GM12878 (cell line): ENCODE measurements around the gene FSCB. TPM values are rescaled to one million over a fixed set of nuclear protein-coding genes. Genes with fewer than 3 reads are reported as not detected.

Source experiments
- ATAC-seq: fragments of 200-7000 bp; cut with Tn5 transposase; 3 replicates; pipeline ENCODE4 v1.9.1; 2020; ENCODE audit warnings: mild to moderate bottlenecking, moderate library complexity
- BruUV-seq: library from RNA; stranded (reverse); fragments of 400-500 nt; replicated peaks from 2 replicates; lab custom pipeline; 2021; lab: Mats Ljungman, UMichigan
- CTCF ChIA-PET: fragments of 300-600 bp; sonication (Branson Sonifier 250); formaldehyde crosslinking; extraction: SDS; loops from one replicate; lab custom pipeline; 2021; ENCODE audit warnings: inconsistent platforms; lab: Yijun Ruan, JAX
- POLR2A ChIA-PET: fragments of 350-600 bp; formaldehyde crosslinking; extraction: SDS; loops from one replicate; lab custom pipeline; 2021; ENCODE audit warnings: inconsistent platforms; lab: Charles Lee
- RAD21 ChIA-PET: fragments of 300-600 bp; sonication (Branson Sonifier 250); formaldehyde crosslinking; loops from one replicate; lab custom pipeline; 2023; ENCODE audit warnings: antibody characterized with exemption; ENCODE audit not compliant: unreplicated experiment; lab: Charles Lee
- SMC1A ChIA-PET: fragments of 300-600 bp; sonication (Branson Sonifier 250); formaldehyde crosslinking; loops from one replicate; lab custom pipeline; 2023; ENCODE audit not compliant: unreplicated experiment, uncharacterized antibody; lab: Charles Lee
- DNase-seq: peaks from one replicate; pipeline ENCODE4 v3.0.0-alpha.2; 2011; ENCODE audit warnings: low read depth, low spot score
- FAIRE-seq: peaks from 3 replicates; lab custom pipeline; 2011; peaks lifted over from hg19 to GRCh38; lab: Jason Lieb, UNC
- H2AFZ ChIP-seq: 2 replicates; pipeline ENCODE4 v1.6.0; 2011; ENCODE audit warnings: low read depth, low read length, control low read depth; ENCODE audit not compliant: control insufficient read depth
- H3K27ac ChIP-seq: 2 replicates; pipeline ENCODE4 v1.5.1; 2011; ENCODE audit warnings: control low read depth; ENCODE audit not compliant: control insufficient read depth, insufficient read depth
- H3K27me3 ChIP-seq, 2 experiments: replicated peaks in 1 of 2; 2 replicates each; pipeline versions ENCODE4 v1.6.0 to v1.6.1; 2011; ENCODE audit warnings: low read length in 1 of 2; ENCODE audit not compliant: control insufficient read depth in 2 of 2, insufficient read depth in 2 of 2
- H3K36me3 ChIP-seq, 2 experiments: 2 replicates each; pipeline ENCODE4 v1.5.1; 2011; ENCODE audit warnings: low read length in 1 of 2; ENCODE audit not compliant: control insufficient read depth in 2 of 2, insufficient read depth in 2 of 2
- H3K4me1 ChIP-seq: 2 replicates; pipeline ENCODE4 v1.6.1; 2011; ENCODE audit warnings: mild to moderate bottlenecking, low read length, moderate library complexity, mixed read lengths; ENCODE audit not compliant: control insufficient read depth, insufficient read depth
- H3K4me2 ChIP-seq: 2 replicates; pipeline ENCODE4 v1.6.0; 2011; ENCODE audit warnings: control low read depth; ENCODE audit not compliant: control insufficient read depth, insufficient read depth
- H3K4me3 ChIP-seq: fragments of 200-600 bp; sonication (generic); 2 replicates; pipeline ENCODE4 v1.5.1; 2016
- H3K79me2 ChIP-seq: 2 replicates; pipeline ENCODE4 v1.6.0; 2011; ENCODE audit warnings: low read length; ENCODE audit not compliant: control insufficient read depth, insufficient read depth
- H3K9ac ChIP-seq: 2 replicates; pipeline ENCODE4 v1.8.0; 2011; ENCODE audit warnings: low read length, control low read depth, mixed read lengths; ENCODE audit not compliant: control insufficient read depth, insufficient read depth
- H3K9me3 ChIP-seq: replicated peaks from 3 replicates; pipeline ENCODE4 v1.5.1; 2011; ENCODE audit warnings: mild to moderate bottlenecking, low read length; ENCODE audit not compliant: control insufficient read depth, insufficient read depth
- H4K20me1 ChIP-seq: 2 replicates; pipeline ENCODE4 v1.6.0; 2011; ENCODE audit not compliant: control insufficient read depth, insufficient read depth
- CBFB ChIP-seq: IDR thresholded peaks from 2 replicates; pipeline ENCODE4 v1.6.1; 2016; ENCODE audit warnings: antibody characterized with exemption, low read depth
- CREB1 ChIP-seq: IDR thresholded peaks from 2 replicates; pipeline ENCODE4 v1.6.1; 2012; ENCODE audit warnings: low read depth, mild to moderate bottlenecking, inconsistent platforms
- EED ChIP-seq: sonication (generic); IDR thresholded peaks from 2 replicates; pipeline ENCODE4 v1.6.1; 2016; ENCODE audit warnings: antibody characterized with exemption, low read depth
- ETV6 ChIP-seq, 2 experiments: fragments of 450-650 bp in 1 of 2; IDR thresholded peaks in 1 of 2; conservative IDR thresholded peaks in 1 of 2; 2 replicates each; pipeline ENCODE4 v1.6.1; 2014; ENCODE audit warnings: antibody characterized with exemption in 1 of 2, borderline replicate concordance in 1 of 2, low read depth in 1 of 2, mild to moderate bottlenecking in 1 of 2, moderate library complexity in 1 of 2
- FOXK2 ChIP-seq: fragments of 450-650 bp; IDR thresholded peaks from 2 replicates; pipeline ENCODE4 v1.6.1; 2017; ENCODE audit warnings: mild to moderate bottlenecking, moderate library complexity
- IKZF1 ChIP-seq: fragments of 450-650 bp; conservative IDR thresholded peaks from 2 replicates; pipeline ENCODE4 v1.6.1; 2017; ENCODE audit warnings: antibody characterized with exemption, mild to moderate bottlenecking
- KDM1A ChIP-seq: fragments of 200-600 bp; sonication (generic); IDR thresholded peaks from 2 replicates; pipeline ENCODE4 v1.6.1; 2016; ENCODE audit warnings: borderline replicate concordance
- MTA2 ChIP-seq: fragments of 450-650 bp; IDR thresholded peaks from 2 replicates; pipeline ENCODE4 v1.6.1; 2016; ENCODE audit warnings: low read depth, mild to moderate bottlenecking, moderate library complexity
- MTA3 ChIP-seq: IDR thresholded peaks from 2 replicates; pipeline ENCODE4 v1.6.1; 2012; ENCODE audit warnings: low read length, inconsistent platforms, borderline replicate concordance
- MYB ChIP-seq: fragments of 150-350 bp; IDR thresholded peaks from 2 replicates; pipeline ENCODE4 v1.6.1; 2014; ENCODE audit warnings: mild to moderate bottlenecking, low read depth, low read length, borderline replicate concordance
- NFIC ChIP-seq: IDR thresholded peaks from 2 replicates; pipeline ENCODE4 v1.6.1; 2012; ENCODE audit warnings: low read depth, mild to moderate bottlenecking, inconsistent platforms, low read length, moderate library complexity
- PAX8 ChIP-seq: fragments of 450-650 bp; IDR thresholded peaks from 2 replicates; pipeline ENCODE4 v1.6.1; 2017; ENCODE audit warnings: mild to moderate bottlenecking, moderate library complexity
- POU2F2 ChIP-seq: IDR thresholded peaks from 3 replicates; pipeline ENCODE4 v1.6.1; 2011; ENCODE audit warnings: low read depth, mild to moderate bottlenecking, low read length, borderline replicate concordance
- RELA ChIP-seq: fragments of 450-650 bp; IDR thresholded peaks from 2 replicates; pipeline ENCODE4 v1.8.0; 2014; ENCODE audit warnings: borderline replicate concordance; ENCODE audit not compliant: partially characterized antibody
- SREBF1 ChIP-seq: IDR thresholded peaks from 2 replicates; pipeline ENCODE4 v1.6.1; 2012; ENCODE audit warnings: mild to moderate bottlenecking, low read length
- STAT3 ChIP-seq: IDR thresholded peaks from 2 replicates; pipeline ENCODE4 v1.6.1; 2011; ENCODE audit warnings: low read depth, low read length, improper control_type of control experiment
- YY1 ChIP-seq: IDR thresholded peaks from 2 replicates; pipeline ENCODE4 v1.6.1; 2011; ENCODE audit warnings: low read depth, mild to moderate bottlenecking, low read length
- WGBS: methylation state at CpG from one replicate; pipeline ENCODE4 v1.1.6; 2016; ENCODE audit warnings: low lambda C conversion rate; ENCODE audit not compliant: insufficient replicate concordance, insufficient coverage; ENCODE audit errors: missing lambda C conversion rate; 5-methylcytosine and 5-hydroxymethylcytosine counted together
- in situ Hi-C: fragments of 300-500 bp; cut with MboI; formaldehyde crosslinking; loops from 9 replicates; pipeline ENCODE4 v1.14.3; 2018; ENCODE audit warnings: mixed read lengths
- intact Hi-C: fragments of 100-400 bp; cut with micrococcal nuclease; formaldehyde crosslinking; loops from one replicate; pipeline ENCODE4 v1.14.2; 2022; ENCODE audit not compliant: unreplicated experiment
- polyA plus RNA-seq, 11 experiments: library from polyadenylated mRNA; depleted of rRNA in 4 of 11; unstranded in 6 of 11; stranded (reverse) in 5 of 11; fragments of >200 nt; fragmentation: Nextera tagmentation in 4 of 11; fragmentation: Illumina TruSeq in 1 of 11; extraction: Ambion mirVana in 4 of 11; extraction: Trizol in 1 of 11; gene quantifications; 1 replicate in 1 of 11; 2 replicates in 10 of 11; pipeline versions ENCODE4 v1.2.1 to v1.2.3, GENCODE V29; 2011 to 2016; ENCODE audit warnings: inconsistent platforms in 2 of 11, missing spikeins in 2 of 11, low read depth in 1 of 11
- total RNA-seq, 4 experiments: library from RNA; depleted of rRNA in 3 of 4; stranded (reverse); fragments of >200 nt in 3 of 4; fragmentation: Illumina TruSeq in 1 of 4; extraction: Trizol in 1 of 4; gene quantifications; 2 replicates each; pipeline versions ENCODE4 v1.2.1 to v1.2.3, GENCODE V29; 2013 to 2021
- TF ChIP-seq, protein P1 (sequence below): fragments of 450-650 bp; IDR thresholded peaks from 2 replicates; pipeline ENCODE4 v1.6.1; 2017; ENCODE audit warnings: mild to moderate bottlenecking, low read depth, inconsistent platforms; ENCODE audit not compliant: poor library complexity, severe bottlenecking
- TF ChIP-seq, protein P2 (sequence below): fragments of 450-650 bp; conservative IDR thresholded peaks from 2 replicates; pipeline ENCODE4 v1.6.1; 2017; ENCODE audit warnings: mild to moderate bottlenecking, moderate library complexity
- TF ChIP-seq, protein P3 (sequence below): fragments of 450-650 bp; IDR thresholded peaks from 2 replicates; pipeline ENCODE4 v1.6.1; 2017; ENCODE audit warnings: mild to moderate bottlenecking, moderate library complexity

FSCB gene
- total and polyA plus RNA-seq, 10 of the 15 experiments (the other 5 are each of a cell fraction or from before 2014, with no cell fraction given): not detected

DNA sequence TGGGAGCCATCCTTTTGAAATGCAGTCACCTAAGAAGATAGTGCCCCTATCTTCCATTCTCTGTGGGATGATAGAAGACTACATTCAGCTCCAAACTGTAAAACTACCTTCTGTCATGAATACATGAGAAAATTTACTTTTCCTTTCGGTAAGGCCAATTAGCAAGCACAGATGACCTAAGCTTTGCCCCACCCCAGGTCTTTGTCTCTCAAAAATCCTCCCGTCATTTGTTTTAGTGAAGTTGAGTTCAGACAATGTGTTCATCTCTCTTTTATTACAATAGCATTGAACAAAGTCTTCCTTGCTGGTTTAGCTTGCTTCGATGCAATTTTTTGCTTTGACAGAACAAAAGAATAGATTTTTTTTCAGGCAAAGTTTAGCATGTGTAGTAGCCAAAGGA is 18.2 kb upstream of the FSCB start:
- Histone ChIP-seq H3K27me3 (no peaks in the 10 kb centered on the region), H3K27ac (no peak overlapping the region), H3K4me2 (no peak overlapping the region), H3K9ac (no peak overlapping the region), H3K36me3 (no peaks in the 10 kb centered on the region), H3K4me3 (no peak overlapping the region), H3K9me3 (no peaks in the 10 kb centered on the region), H2AFZ (no peak overlapping the region), H4K20me1 (no peaks in the 10 kb centered on the region), H3K79me2 (no peaks in the 10 kb centered on the region), H3K4me1 (no peaks in the 10 kb centered on the region)
- in situ Hi-C loops: no loop called here
- ChIA-PET RAD21 (no interaction called here), CTCF (no interaction called here), POLR2A (no interaction called here), SMC1A (no interaction called here)
- ATAC-seq (no peak), FAIRE-seq (no peak), DNase-seq (no peak)
- BruUV-seq: no TSS peak
- TF ChIP-seq, protein P1, sequence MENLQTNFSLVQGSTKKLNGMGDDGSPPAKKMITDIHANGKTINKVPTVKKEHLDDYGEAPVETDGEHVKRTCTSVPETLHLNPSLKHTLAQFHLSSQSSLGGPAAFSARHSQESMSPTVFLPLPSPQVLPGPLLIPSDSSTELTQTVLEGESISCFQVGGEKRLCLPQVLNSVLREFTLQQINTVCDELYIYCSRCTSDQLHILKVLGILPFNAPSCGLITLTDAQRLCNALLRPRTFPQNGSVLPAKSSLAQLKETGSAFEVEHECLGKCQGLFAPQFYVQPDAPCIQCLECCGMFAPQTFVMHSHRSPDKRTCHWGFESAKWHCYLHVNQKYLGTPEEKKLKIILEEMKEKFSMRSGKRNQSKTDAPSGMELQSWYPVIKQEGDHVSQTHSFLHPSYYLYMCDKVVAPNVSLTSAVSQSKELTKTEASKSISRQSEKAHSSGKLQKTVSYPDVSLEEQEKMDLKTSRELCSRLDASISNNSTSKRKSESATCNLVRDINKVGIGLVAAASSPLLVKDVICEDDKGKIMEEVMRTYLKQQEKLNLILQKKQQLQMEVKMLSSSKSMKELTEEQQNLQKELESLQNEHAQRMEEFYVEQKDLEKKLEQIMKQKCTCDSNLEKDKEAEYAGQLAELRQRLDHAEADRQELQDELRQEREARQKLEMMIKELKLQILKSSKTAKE: no peak
- TF ChIP-seq POU2F2 (no peak), RELA (no peak), EED (no peak), MYB (no peak), KDM1A (no peak), ETV6 (conservative IDR thresholded peaks at IDR 0.05 in 1 of 2, IDR thresholded peaks at IDR 0.05 in 1 of 2; ENCODE audit: borderline replicate concordance in 1 of 2, low read depth in 1 of 2) (no peak), CREB1 (no peak), MTA2 (no peak), IKZF1 (no peak), PAX8 (no peak), MTA3 (no peak), SREBF1 (no peak), STAT3 (no peak), YY1 (no peak), CBFB (no peak), NFIC (no peak), FOXK2 (no peak)
- TF ChIP-seq, protein P2, sequence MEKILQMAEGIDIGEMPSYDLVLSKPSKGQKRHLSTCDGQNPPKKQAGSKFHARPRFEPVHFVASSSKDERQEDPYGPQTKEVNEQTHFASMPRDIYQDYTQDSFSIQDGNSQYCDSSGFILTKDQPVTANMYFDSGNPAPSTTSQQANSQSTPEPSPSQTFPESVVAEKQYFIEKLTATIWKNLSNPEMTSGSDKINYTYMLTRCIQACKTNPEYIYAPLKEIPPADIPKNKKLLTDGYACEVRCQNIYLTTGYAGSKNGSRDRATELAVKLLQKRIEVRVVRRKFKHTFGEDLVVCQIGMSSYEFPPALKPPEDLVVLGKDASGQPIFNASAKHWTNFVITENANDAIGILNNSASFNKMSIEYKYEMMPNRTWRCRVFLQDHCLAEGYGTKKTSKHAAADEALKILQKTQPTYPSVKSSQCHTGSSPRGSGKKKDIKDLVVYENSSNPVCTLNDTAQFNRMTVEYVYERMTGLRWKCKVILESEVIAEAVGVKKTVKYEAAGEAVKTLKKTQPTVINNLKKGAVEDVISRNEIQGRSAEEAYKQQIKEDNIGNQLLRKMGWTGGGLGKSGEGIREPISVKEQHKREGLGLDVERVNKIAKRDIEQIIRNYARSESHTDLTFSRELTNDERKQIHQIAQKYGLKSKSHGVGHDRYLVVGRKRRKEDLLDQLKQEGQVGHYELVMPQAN: no peak
- TF ChIP-seq, protein P3, sequence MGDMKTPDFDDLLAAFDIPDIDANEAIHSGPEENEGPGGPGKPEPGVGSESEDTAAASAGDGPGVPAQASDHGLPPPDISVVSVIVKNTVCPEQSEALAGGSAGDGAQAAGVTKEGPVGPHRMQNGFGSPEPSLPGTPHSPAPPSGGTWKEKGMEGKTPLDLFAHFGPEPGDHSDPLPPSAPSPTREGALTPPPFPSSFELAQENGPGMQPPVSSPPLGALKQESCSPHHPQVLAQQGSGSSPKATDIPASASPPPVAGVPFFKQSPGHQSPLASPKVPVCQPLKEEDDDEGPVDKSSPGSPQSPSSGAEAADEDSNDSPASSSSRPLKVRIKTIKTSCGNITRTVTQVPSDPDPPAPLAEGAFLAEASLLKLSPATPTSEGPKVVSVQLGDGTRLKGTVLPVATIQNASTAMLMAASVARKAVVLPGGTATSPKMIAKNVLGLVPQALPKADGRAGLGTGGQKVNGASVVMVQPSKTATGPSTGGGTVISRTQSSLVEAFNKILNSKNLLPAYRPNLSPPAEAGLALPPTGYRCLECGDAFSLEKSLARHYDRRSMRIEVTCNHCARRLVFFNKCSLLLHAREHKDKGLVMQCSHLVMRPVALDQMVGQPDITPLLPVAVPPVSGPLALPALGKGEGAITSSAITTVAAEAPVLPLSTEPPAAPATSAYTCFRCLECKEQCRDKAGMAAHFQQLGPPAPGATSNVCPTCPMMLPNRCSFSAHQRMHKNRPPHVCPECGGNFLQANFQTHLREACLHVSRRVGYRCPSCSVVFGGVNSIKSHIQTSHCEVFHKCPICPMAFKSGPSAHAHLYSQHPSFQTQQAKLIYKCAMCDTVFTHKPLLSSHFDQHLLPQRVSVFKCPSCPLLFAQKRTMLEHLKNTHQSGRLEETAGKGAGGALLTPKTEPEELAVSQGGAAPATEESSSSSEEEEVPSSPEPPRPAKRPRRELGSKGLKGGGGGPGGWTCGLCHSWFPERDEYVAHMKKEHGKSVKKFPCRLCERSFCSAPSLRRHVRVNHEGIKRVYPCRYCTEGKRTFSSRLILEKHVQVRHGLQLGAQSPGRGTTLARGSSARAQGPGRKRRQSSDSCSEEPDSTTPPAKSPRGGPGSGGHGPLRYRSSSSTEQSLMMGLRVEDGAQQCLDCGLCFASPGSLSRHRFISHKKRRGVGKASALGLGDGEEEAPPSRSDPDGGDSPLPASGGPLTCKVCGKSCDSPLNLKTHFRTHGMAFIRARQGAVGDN: no peak
- 13% methylated on average over 3 of the region's 3 CpGs for WGBS
- intact Hi-C loops: no loop called here
